ENCODE results near the gene FRMPD4. TPM values are rescaled to one million over a fixed set of nuclear protein-coding genes. Genes with fewer than 3 reads are reported as not detected.

Gene FRMPD4
- total and polyA plus RNA-seq, 2 experiments from 2014 or later, result 0.19 to 0.80 TPM

DNA sequence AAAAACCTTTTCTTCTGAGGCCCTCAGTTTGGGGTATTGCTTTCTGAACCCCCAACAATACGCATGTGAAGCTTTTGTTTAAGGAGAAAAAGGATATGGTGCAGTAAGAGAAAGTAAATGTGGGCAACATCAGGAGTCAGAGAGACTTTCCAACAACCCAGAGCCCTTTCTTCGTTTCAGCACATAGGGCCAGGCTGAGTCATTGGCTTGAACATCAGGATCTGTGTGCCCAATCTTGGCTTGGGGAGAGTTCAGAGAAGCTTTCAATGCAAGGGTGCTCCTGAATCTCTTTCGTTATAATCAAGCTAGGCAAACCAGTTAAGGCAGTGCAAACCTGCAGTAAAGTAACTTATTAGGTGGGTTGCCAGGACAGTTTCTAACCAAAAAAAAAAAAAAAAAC is 191.2 kb downstream of the FRMPD4 start:
- H3K4me1 Mint-ChIP-seq, result peaks cover 4% of the 10 kb centered on the region; the same call in 2 of the 3 replicates
- no peaks in the 10 kb centered on the region for H3K36me3 Mint-ChIP-seq (ENCODE audit: low read depth)
- no peak overlapping the region; the same call in 1 of the 2 replicates for H3K27ac Mint-ChIP-seq
- Histone ChIP-seq H4K20me1 (replicated peaks; ENCODE audit: insufficient read depth) (no peaks in the 10 kb centered on the region), H3K36me3 (ENCODE audit: insufficient read depth) (no peaks in the 10 kb centered on the region), H3K27ac (ENCODE audit: low read depth) (no peak overlapping the region), H3K79me2 (replicated peaks; ENCODE audit: insufficient read depth) (no peaks in the 10 kb centered on the region), H3K27me3 (ENCODE audit: insufficient read depth) (no peaks in the 10 kb centered on the region), H3F3A (replicated peaks; ENCODE audit: low read depth) (no peaks in the 10 kb centered on the region), H3K4me2 (no peak overlapping the region), H3K4me3 (no peak overlapping the region), H2AFZ (no peak overlapping the region), H3K4me1 (ENCODE audit: insufficient read depth) (no peaks in the 10 kb centered on the region), H3K9me2 (ENCODE audit: insufficient read depth) (no peaks in the 10 kb centered on the region)
- no peak for DNase-seq (ENCODE audit: low spot score)
- H3K4me3 Mint-ChIP-seq, result no peak overlapping the region
- H3K9me3 Mint-ChIP-seq, result no peaks in the 10 kb centered on the region; the same call in 2 of the 3 replicates
- no peak for ATAC-seq
- TF ChIP-seq, protein P1, sequence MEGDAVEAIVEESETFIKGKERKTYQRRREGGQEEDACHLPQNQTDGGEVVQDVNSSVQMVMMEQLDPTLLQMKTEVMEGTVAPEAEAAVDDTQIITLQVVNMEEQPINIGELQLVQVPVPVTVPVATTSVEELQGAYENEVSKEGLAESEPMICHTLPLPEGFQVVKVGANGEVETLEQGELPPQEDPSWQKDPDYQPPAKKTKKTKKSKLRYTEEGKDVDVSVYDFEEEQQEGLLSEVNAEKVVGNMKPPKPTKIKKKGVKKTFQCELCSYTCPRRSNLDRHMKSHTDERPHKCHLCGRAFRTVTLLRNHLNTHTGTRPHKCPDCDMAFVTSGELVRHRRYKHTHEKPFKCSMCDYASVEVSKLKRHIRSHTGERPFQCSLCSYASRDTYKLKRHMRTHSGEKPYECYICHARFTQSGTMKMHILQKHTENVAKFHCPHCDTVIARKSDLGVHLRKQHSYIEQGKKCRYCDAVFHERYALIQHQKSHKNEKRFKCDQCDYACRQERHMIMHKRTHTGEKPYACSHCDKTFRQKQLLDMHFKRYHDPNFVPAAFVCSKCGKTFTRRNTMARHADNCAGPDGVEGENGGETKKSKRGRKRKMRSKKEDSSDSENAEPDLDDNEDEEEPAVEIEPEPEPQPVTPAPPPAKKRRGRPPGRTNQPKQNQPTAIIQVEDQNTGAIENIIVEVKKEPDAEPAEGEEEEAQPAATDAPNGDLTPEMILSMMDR (conservative IDR thresholded peaks at IDR 0.05; ENCODE audit: low read depth in 2 of 2), result no peak
- TF ChIP-seq EZH2phosphoT487 (IDR thresholded peaks at IDR 0.05; ENCODE audit: unreplicated experiment), result no peak
- TF ChIP-seq EZH2 (IDR thresholded peaks at IDR 0.05; ENCODE audit: low read depth, unreplicated experiment), result no peak
- TF ChIP-seq, protein P2, sequence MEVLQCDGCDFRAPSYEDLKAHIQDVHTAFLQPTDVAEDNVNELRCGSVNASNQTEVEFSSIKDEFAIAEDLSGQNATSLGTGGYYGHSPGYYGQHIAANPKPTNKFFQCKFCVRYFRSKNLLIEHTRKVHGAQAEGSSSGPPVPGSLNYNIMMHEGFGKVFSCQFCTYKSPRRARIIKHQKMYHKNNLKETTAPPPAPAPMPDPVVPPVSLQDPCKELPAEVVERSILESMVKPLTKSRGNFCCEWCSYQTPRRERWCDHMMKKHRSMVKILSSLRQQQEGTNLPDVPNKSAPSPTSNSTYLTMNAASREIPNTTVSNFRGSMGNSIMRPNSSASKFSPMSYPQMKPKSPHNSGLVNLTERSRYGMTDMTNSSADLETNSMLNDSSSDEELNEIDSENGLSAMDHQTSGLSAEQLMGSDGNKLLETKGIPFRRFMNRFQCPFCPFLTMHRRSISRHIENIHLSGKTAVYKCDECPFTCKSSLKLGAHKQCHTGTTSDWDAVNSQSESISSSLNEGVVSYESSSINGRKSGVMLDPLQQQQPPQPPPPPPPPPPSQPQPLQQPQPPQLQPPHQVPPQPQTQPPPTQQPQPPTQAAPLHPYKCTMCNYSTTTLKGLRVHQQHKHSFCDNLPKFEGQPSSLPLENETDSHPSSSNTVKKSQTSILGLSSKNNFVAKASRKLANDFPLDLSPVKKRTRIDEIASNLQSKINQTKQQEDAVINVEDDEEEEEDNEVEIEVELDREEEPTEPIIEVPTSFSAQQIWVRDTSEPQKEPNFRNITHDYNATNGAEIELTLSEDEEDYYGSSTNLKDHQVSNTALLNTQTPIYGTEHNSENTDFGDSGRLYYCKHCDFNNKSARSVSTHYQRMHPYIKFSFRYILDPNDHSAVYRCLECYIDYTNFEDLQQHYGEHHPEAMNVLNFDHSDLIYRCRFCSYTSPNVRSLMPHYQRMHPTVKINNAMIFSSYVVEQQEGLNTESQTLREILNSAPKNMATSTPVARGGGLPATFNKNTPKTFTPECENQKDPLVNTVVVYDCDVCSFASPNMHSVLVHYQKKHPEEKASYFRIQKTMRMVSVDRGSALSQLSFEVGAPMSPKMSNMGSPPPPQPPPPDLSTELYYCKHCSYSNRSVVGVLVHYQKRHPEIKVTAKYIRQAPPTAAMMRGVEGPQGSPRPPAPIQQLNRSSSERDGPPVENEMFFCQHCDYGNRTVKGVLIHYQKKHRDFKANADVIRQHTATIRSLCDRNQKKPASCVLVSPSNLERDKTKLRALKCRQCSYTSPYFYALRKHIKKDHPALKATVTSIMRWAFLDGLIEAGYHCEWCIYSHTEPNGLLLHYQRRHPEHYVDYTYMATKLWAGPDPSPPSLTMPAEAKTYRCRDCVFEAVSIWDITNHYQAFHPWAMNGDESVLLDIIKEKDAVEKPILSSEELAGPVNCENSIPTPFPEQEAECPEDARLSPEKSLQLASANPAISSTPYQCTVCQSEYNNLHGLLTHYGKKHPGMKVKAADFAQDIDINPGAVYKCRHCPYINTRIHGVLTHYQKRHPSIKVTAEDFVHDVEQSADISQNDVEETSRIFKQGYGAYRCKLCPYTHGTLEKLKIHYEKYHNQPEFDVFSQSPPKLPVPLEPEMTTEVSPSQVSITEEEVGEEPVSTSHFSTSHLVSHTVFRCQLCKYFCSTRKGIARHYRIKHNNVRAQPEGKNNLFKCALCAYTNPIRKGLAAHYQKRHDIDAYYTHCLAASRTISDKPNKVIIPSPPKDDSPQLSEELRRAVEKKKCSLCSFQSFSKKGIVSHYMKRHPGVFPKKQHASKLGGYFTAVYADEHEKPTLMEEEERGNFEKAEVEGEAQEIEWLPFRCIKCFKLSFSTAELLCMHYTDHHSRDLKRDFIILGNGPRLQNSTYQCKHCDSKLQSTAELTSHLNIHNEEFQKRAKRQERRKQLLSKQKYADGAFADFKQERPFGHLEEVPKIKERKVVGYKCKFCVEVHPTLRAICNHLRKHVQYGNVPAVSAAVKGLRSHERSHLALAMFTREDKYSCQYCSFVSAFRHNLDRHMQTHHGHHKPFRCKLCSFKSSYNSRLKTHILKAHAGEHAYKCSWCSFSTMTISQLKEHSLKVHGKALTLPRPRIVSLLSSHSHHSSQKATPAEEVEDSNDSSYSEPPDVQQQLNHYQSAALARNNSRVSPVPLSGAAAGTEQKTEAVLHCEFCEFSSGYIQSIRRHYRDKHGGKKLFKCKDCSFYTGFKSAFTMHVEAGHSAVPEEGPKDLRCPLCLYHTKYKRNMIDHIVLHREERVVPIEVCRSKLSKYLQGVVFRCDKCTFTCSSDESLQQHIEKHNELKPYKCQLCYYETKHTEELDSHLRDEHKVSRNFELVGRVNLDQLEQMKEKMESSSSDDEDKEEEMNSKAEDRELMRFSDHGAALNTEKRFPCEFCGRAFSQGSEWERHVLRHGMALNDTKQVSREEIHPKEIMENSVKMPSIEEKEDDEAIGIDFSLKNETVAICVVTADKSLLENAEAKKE (CRISPR knock-in tag; IDR thresholded peaks at IDR 0.05), result no peak
- no peak for TF ChIP-seq NANOG (IDR thresholded peaks at IDR 0.05; ENCODE audit: borderline replicate concordance)
- no peak for TF ChIP-seq ZNF114 (CRISPR knock-in tag; IDR thresholded peaks at IDR 0.05)
- no peak for TF ChIP-seq STAT1 (IDR thresholded peaks at IDR 0.05; ENCODE audit: unreplicated experiment)
- no peak for TF ChIP-seq JUNB (IDR thresholded peaks at IDR 0.05; ENCODE audit: unreplicated experiment)
- no peak for TF ChIP-seq POLR2AphosphoS5 (IDR thresholded peaks at IDR 0.05; ENCODE audit: low read depth)
- TF ChIP-seq, protein P3, sequence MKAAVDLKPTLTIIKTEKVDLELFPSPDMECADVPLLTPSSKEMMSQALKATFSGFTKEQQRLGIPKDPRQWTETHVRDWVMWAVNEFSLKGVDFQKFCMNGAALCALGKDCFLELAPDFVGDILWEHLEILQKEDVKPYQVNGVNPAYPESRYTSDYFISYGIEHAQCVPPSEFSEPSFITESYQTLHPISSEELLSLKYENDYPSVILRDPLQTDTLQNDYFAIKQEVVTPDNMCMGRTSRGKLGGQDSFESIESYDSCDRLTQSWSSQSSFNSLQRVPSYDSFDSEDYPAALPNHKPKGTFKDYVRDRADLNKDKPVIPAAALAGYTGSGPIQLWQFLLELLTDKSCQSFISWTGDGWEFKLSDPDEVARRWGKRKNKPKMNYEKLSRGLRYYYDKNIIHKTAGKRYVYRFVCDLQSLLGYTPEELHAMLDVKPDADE (IDR thresholded peaks at IDR 0.05), result no peak
- TF ChIP-seq, protein P4, sequence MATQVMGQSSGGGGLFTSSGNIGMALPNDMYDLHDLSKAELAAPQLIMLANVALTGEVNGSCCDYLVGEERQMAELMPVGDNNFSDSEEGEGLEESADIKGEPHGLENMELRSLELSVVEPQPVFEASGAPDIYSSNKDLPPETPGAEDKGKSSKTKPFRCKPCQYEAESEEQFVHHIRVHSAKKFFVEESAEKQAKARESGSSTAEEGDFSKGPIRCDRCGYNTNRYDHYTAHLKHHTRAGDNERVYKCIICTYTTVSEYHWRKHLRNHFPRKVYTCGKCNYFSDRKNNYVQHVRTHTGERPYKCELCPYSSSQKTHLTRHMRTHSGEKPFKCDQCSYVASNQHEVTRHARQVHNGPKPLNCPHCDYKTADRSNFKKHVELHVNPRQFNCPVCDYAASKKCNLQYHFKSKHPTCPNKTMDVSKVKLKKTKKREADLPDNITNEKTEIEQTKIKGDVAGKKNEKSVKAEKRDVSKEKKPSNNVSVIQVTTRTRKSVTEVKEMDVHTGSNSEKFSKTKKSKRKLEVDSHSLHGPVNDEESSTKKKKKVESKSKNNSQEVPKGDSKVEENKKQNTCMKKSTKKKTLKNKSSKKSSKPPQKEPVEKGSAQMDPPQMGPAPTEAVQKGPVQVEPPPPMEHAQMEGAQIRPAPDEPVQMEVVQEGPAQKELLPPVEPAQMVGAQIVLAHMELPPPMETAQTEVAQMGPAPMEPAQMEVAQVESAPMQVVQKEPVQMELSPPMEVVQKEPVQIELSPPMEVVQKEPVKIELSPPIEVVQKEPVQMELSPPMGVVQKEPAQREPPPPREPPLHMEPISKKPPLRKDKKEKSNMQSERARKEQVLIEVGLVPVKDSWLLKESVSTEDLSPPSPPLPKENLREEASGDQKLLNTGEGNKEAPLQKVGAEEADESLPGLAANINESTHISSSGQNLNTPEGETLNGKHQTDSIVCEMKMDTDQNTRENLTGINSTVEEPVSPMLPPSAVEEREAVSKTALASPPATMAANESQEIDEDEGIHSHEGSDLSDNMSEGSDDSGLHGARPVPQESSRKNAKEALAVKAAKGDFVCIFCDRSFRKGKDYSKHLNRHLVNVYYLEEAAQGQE (IDR thresholded peaks at IDR 0.05; ENCODE audit: unreplicated experiment), result no peak
- H3K27me3 Mint-ChIP-seq (ENCODE audit: insufficient read depth, low read depth, poor library complexity), result no peaks in the 10 kb centered on the region

Measured in GM23338 (cell line).